NAMALWA (cell line): ENCODE measurements around the gene GAL3ST3.
"Not testable (repeated sequence)": the region's sequence is repeated elsewhere in the genome, so short reads cannot be mapped to it uniquely, and the experiment has no call there.

Experiments used
- DNase-seq: peaks from one replicate; pipeline ENCODE4 v3.0.0-alpha.2; 2015; ENCODE audit warnings: low spot score

GAL3ST3 gene

DNA sequence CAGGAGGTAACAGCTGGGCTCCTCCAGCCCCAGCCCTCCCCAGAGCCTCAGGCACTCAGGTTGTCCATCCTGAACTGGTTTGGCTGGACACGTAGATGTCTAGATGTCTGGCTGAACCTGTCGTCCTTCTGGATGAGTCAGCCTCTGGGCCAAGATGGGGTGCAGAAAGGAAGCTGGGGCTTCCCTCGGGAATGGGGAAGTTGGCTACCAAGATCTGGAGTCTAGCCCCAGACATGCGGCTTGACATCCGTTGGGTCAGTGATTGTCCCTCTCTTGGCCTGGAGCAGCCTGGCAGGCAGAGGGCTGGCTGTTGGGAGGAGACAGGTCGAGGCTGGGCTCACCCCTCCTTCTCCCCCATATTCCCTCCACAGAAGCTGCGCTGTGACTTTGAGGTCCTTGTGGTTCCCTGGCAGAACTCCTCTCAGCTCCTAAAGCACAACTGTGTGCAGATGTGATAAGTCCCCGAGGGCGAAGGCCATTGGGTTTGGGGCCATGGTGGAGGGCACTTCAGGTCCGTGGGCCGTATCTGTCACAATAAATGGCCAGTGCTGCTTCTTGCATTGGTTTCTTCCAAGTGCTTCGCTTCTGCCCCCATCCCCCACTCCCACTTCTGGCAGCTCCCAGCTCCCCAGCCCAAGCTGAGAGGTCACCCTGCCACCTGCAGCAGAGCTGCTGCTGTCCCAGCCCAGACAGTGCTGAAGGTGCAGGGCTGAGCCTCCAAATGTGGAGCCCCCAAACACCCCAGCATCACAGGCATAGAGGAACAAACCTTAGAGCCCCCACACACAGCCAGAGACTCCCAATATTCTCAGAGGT lies 35.8 kb downstream of the GAL3ST3 start:
- DNase-seq = no peak

DNA sequence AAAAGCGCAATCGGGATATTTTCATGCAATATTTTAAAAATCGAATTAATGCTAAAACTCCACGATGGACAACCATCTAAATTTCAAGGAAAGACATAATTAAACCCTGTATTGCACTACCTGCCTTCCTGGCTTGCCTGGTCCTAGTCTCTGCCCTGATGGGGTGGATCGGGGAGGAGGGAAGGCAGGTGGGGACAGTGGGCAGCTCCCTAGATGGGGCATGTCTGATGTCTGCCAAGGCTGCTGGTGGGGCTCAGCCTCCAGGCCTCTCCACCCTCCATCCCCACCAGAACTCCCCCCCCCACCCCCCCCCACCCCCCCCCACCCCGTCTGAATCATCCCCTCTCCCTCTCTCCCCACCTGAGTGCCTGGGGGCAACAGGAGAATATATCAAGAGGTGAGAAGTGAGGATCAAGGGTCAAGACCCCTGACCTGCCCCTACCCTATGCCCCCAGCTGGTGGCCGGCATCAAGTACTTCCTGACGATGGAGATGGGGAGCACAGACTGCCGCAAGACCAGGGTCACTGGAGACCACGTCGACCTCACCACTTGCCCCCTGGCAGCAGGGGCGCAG lies 36.5 kb downstream of the GAL3ST3 start:
- DNase-seq = no peak

DNA sequence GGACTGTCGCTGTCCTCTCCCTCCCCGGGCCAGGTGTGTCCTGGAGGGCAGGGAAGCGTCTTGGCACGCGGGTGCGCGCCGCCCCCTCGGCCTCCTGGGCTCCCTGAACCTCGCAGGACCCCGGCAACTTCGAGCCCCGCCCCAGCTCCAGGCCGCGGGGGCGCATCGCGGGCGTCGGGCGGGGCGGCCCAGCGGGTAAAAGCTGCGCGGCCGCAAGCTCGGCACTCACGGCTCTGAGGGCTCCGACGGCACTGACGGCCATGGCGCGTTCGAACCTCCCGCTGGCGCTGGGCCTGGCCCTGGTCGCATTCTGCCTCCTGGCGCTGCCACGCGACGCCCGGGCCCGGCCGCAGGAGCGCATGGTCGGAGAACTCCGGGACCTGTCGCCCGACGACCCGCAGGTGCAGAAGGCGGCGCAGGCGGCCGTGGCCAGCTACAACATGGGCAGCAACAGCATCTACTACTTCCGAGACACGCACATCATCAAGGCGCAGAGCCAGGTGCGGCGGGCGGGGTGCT lies 37.1 kb downstream of the GAL3ST3 start, which contains the start of gene CST6:
Gene CST6 (plus strand): TSS at position 224 of the 519 bp plus-strand sequence. CDS start 37 bp downstream, at position 261.
- DNase-seq = no peak

DNA sequence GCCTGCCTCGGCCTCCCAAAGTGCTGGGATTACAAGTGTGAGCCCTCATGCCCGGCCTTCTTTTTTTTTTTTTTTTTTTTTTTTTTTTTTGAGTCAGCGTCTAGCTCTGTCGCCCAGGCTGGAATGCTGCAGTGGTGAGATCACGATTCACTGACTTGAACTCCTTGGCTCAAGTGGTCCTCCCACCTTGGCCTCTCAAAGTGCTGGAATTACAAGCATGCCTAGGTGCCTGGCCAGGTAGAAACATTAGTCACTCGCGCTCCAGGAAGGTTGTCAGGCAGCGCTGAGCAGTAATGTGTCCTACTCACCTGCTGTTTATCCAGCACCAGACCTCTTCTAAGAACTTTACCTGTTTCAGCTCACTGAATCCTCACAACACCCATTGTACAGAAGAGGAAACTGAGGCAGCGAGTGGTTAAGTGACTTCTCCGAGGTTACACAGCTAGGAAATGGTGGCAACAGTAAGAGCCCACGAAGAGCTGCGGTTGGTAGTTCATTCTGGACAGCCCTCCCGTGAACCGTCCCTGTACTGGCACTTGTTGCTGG lies 37.6 kb downstream of the GAL3ST3 start:
- DNase-seq = no peak

DNA sequence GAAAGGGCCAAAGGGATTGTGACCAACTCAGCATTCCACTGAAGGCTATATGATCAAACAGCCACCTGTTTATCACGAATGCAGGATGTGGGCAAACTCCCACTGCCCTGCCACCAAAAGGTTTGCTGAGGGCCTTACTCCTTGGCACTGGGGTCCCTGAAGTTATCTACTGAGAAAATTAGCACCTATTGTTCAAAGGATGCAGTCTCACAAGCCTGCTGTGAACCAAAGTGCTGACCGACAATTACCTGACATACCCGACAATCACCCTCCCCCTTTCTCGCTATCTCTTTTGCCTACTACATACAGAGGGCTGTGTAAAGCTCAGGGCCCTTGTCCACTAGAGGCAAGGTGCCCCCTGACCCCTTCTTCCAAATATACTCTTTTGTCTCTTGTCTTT lies 38.9 kb downstream of the GAL3ST3 start:
- DNase-seq = not testable (repeated sequence)

DNA sequence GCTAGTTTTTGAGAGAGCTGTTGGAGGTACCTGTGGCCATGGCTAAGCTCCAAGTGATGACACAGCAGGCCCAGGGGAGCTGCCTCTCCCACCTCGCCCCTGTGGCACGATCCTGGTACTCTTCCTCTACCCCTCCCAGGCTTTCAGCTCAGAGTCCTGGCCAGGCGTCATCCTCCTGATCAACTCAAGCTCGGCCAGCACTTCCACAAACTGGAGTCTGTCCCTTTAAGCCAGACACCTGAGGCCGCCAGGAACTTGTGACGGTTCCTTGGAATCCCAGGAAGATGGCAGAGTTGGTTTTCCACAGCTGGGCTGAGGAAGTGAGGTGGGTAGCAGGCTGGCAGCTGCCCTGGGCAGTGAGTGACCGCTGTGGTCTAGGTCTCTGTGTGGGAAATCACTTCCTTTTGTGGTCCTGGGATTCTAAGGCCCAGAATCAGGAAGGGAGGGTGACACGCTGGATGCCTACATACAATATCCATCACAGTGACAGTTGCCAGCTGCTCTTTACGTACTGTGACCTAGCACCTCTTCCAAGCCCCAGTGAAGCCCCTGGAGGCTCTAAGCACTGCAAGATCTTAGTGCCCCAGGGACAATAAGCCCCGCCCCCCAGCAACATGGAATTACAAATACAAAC lies 40.4 kb downstream of the GAL3ST3 start:
- DNase-seq = no peak

DNA sequence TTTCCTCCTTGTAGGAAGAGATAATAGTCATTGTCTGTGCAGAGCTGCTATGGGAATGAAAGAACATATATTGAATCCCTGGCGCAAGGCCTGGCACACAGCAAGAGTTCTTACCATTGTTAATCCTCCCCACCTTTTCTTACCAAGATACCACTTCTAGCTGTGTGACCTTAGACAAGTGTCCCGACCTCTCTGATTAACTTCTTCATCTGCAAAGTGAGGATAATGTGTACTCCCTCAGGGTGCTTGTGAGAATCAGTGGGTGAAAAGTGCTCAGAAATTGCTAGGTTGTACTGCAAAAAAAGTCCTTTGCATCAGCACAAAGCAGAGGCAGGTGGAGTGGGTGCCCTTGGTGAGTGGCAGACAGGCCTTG lies 40.9 kb downstream of the GAL3ST3 start:
- DNase-seq = no peak

DNA sequence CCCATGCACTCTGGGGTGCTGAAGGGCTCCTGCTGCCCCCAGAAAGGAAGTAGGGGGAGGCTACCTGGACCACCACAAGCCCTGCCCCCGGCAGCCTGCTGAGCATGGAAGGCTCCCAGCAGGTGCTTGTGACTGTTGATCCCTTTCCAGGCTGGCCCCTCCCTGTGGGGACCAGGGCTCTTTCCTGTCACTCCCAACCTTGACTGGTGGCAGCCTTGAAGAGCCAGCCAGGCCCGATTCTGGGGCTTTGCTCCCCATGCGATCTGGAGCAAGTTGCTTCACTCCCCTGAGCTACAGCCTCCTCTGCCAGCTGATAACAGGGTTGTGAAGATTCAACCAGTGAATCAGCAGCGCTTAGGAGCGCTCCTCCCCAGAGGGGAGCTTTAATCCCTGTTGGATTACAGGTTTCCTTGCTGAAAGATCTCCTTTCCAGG lies 41.7 kb downstream of the GAL3ST3 start:
- DNase-seq = no peak

DNA sequence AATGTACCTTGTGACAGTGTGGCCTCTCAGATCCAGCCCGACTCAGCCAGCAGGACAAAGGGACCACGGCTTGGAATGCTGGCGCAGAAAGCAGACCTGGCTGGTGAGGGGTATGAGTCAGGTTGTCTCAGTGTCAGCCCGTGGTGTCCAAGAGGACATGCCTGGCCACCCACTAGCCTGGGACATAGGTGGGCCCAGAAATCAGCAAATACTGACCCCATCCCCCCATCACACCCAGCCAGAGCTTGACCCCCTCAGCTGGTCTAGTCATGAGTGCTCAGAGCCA lies 42.1 kb downstream of the GAL3ST3 start:
- DNase-seq = no peak

DNA sequence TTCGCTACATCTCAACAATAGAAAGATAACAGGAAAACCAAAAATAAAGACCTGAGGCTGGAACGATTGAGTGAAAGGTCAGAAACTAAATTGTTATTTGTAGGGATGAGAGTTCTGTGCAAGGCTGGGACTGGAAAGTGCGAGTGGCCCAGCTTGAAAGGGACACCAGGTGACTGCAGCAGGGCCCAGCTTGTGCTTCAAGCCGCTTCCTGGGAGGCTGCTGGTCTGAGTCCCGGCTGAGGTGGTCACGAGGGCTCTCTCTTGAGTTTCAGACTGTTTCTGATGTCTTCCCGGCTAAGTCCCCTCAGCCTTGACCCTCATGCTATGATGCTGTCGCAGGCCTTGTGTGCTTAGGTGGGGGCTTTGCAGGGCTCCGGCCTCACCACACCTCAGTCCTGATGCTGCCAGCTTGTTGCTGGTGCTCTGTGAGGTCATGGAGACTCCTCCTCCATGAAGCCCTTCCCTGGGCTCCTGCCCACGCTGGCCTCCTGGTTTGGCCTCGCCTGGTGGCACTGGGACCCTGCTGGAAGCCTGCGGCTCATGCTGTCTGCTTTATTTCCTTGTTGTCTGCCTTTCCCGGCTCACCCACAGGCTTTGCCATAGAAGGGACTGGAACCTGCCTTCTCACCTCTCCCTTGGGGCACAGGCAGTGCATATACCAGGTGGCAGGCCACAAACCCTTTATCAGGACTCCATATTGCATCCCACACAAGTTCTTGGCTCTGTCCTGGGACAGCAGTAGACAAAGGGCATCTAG lies 42.6 kb downstream of the GAL3ST3 start:
- no peak for DNase-seq

DNA sequence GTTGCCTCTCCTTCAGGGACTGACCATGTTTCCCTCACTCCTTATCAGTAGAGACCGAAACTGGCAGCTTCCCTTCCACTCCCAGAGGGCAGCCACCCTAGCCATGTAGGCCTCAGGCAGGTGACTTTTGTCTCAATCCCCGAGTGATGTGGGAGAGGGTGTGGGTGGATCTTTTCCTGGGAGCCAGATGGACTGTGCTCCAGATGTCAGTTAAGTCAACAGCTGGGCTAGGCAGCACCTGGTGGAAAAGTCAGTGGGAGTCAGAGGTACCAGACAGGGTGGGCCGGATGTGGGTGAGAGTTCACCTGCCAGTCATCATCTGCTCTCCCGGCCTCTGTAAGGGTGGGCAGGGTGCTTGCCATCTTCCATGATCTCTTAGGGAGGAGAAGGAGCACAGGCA lies 44.8 kb downstream of the GAL3ST3 start:
- DNase-seq = no peak

DNA sequence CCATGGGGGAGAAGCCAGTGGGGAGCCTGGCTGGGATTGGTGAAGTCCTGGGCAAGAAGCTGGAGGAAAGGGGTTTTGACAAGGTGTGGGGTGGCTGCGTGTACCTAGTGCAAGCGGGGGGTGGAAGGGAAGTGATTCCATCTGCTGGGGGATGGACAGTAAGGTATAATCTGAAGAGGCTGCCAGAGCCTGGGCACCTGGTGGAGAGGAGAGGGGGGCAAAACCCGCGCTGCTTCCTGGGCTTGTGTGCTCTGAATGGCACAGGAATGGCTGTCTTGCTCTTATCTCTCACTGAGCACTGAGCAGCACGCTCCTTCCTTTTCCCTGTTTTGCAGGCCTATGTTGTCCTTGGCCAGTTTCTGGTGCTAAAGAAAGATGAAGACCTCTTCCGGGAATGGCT lies 45.7 kb downstream of the GAL3ST3 start:
- DNase-seq = no peak

DNA sequence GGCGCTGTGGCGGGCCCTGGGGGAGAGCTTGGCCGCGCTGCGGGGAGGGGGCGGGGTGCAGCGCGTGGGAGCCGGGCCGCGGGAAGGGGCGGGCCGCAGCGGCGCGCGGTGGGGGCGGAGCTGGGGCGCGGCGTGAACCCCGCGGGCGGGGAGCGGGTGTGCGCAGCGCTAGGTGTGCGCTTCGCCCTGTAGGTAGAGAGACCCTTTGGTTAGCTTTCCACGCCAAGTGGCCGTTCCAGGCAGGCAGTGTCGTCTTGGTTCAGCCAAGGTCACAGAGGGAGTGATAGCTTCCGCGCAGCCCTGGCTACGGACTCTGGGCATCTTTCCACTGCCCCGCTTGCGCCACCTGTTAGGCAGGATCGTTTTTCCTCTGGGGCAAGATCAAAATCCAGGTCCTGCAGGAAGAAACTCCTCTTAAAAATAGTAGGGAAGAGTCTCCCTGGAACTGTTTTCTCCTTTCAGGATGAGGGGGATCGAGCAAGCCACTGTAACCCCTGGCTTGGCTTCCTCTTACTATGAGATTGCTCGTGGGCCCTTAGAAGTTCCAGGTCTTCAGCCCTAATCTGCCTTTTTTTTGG lies 46.2 kb downstream of the GAL3ST3 start:
- DNase-seq = no peak

DNA sequence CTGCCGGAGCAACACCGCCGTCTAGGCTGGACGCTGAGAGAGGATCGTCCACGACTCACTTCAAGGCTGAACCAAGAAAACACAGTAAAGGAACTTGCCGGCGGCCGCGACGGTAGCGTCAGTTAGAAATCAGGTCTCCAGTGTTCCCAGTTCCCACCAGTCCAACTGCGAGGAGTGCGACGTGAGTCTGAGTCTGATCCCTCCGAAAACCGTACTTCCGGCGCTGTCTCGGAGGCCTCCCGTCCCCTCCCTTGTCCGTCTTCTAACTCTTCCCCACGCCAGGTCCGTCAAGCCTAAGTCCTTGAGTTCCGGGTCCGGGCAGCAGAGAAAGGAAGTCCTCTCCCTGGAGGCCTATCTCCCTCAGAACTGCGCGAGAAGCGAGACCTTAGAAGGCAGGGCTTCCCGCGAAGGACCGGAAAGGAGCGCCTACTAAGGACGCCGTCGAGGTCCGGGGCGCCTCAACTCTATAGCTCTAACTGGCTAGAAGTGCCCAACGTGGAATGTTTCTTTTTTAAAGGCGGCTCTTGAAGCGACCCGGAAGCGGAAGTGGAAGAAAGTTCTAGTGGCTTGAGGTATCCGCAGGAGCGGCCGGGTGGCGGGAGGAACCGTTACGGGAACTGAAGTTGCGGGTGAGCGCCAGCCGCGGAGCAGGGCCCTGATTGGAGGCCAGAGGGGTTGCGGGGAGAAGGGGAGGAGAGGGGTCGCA lies 46.9 kb downstream of the GAL3ST3 start, which contains the start of the genes BANF1 and EIF1AD:
Gene BANF1 (plus strand): TSS at position 562 of the 706 bp plus-strand sequence. CDS start 748 bp downstream, outside the sequence.
Gene EIF1AD (minus strand): TSS at position 216 of the 706 bp plus-strand sequence. CDS start 1,768 bp downstream, outside the sequence.
- DNase-seq = peak; percentile 99

DNA sequence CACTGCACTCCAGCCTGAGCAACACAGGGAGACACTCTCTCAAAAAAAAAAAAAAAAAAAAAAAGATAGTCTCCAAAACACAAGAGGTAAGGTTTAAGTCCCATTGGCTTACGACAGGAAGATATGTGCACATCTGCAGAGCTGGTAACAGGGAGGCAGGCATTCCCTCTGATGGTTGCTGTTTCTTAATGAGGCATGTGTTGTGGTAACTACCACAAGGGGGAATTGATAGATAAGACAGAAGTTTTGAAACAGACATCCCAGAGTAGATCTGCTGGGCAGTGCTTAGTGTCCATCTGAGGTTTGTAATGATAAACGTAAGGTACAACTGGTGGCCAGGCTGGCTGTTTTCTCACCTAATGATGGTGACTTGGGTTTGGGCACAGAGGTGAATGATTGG lies 51.7 kb downstream of the GAL3ST3 start:
- DNase-seq = no peak

DNA sequence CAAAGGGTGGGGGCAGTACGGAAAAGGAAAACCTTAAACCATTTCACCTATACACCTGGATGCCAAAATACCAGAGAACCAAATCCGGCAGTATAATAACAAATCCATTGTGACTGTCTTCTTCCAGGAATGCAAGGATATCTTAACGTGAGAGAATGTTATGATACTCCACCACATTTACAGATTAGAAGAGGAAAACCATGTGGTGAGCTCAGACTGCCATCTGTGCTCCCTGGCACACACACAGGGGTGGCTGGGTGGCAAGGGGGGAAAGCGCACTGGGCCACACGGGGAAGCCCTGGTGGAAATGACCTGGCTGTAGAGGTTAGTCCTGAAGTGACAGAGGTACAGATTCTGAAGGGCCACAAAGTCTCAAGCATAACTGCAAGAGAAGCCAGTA lies 56.9 kb downstream of the GAL3ST3 start:
- no peak for DNase-seq
